Prostate gland (tissue), 2 donors: Measurements from ENCODE around the gene WDR83.

Experiments
- CTCF ChIP-seq, 4 experiments: fragments of 200-600 bp in 2 of 4; fragments of 450-650 bp in 2 of 4; sonication (generic) in 2 of 4; IDR thresholded peaks; 1 replicate in 3 of 4; 2 replicates in 1 of 4; pipeline ENCODE4 v1.5.1; 2016 to 2019; ENCODE audit warnings: antibody characterized with exemption in 4 of 4, mild to moderate bottlenecking in 2 of 4, moderate library complexity in 2 of 4
- POLR2A ChIP-seq: fragments of 450-650 bp; IDR thresholded peaks from one replicate; pipeline ENCODE4 v1.6.1; 2016; ENCODE audit warnings: antibody characterized with exemption, mild to moderate bottlenecking
- POLR2AphosphoS5 ChIP-seq: sonication (generic); formaldehyde crosslinking; IDR thresholded peaks from one replicate; pipeline ENCODE4 v1.6.1; 2017; ENCODE audit warnings: antibody characterized with exemption

GRCh38 chr19:12672744-12673143, 6.1 kb downstream of the WDR83 start:
- TF ChIP-seq POLR2A = no peak
- no peak for TF ChIP-seq POLR2AphosphoS5
- TF ChIP-seq CTCF (IDR thresholded peaks at IDR 0.05) = no peak
